ENCODE data around the gene NELFB. TPM values are rescaled to one million over a fixed set of nuclear protein-coding genes. Genes with fewer than 3 reads are reported as not detected.

The NELFB gene
- total and polyA plus RNA-seq, 2 of the 4 experiments (the other 2 are of a cell fraction): 36.9 to 66.0 TPM

GRCh38 chr9:137273095-137273490, 18.0 kb downstream of the NELFB start:
- Histone ChIP-seq H3K14ac (replicated peaks; ENCODE audit: low read depth, low read length) (no peak overlapping the region), H3K4me2 (ENCODE audit: low read depth, low read length) (no peak overlapping the region), H2BK5ac (ENCODE audit: low read depth, low read length, poor library complexity, severe bottlenecking) (no peak overlapping the region), H3K9ac (ENCODE audit: low read depth, low read length) (no peak overlapping the region), H4K5ac (ENCODE audit: low read depth, low read length) (no peak overlapping the region), H3K79me1 (ENCODE audit: low read depth in 1 of 2, low read length in 2 of 2) (peaks cover 13 to 67% of the 10 kb centered on the region in 2 experiments), H2AK9ac (replicated peaks; ENCODE audit: low read depth, low read length, poor library complexity) (no peak overlapping the region), H3K56ac (ENCODE audit: extremely low read depth, insufficient read depth, low read length) (no peak overlapping the region), H3K27ac (ENCODE audit: insufficient read depth, low read length) (no peak overlapping the region), H2AK5ac (ENCODE audit: low read depth, low read length) (no peak overlapping the region), H3K9me3 (ENCODE audit: control insufficient read depth, insufficient read depth, low read length) (no peaks in the 10 kb centered on the region), H3K18ac (ENCODE audit: low read depth, low read length) (no peak overlapping the region), H3K4me1 (ENCODE audit: control insufficient read depth, insufficient read depth, low read length) (peaks cover 21% of the 10 kb centered on the region), H4K8ac (ENCODE audit: low read depth in 2 of 2, low read length in 2 of 2) (no peak overlapping the region), H2BK120ac (ENCODE audit: low read depth, low read length) (no peak overlapping the region), H3K4me3 (ENCODE audit: insufficient read depth, low read depth, low read length) (no peak overlapping the region), H3K27me3 (ENCODE audit: control insufficient read depth, insufficient read depth, low read length) (no peaks in the 10 kb centered on the region), H3K23ac (ENCODE audit: low read depth, low read length) (no peak overlapping the region), H4K20me1 (ENCODE audit: insufficient read depth, low read length) (peaks cover 24% of the 10 kb centered on the region), H2BK20ac (ENCODE audit: low read depth, low read length) (no peak overlapping the region), H3K4ac (ENCODE audit: low read depth, low read length) (no peak overlapping the region), H2BK15ac (ENCODE audit: low read depth, low read length) (no peak overlapping the region), H2AFZ (replicated peaks; ENCODE audit: low read length, poor library complexity) (no peak overlapping the region), H3K36me3 (ENCODE audit: control insufficient read depth, insufficient read depth, low read length) (peaks cover 37% of the 10 kb centered on the region), H3K9me1 (ENCODE audit: insufficient read depth, low read length) (peaks cover 14% of the 10 kb centered on the region), H4K91ac (ENCODE audit: insufficient read depth, low read depth, low read length) (no peak overlapping the region)
- WGBS, 2 experiments (ENCODE audit: extremely low coverage in 2 of 2, insufficient read length in 1 of 2): 93% methylated on average over 11 of the region's 13 CpGs; no CpG with 5 or more reads in 1 of the 2 experiments
- ChIA-PET POLR2A (ENCODE audit: unreplicated experiment) (no interaction called here), CTCF (no interaction called here)
- no peak for DNase-seq
- intact Hi-C loops (cut with micrococcal nuclease): no loop called here
- no peak for ATAC-seq (ENCODE audit: low read depth)
- dilution Hi-C loops (cut with HindIII; ENCODE audit: low sequenced_read_pairs, unreplicated experiment): no loop called here
- BruUV-seq (replicated peaks): TSS peak; percentile 47
- in situ Hi-C loops (cut with MboI; ENCODE audit: low sequenced_read_pairs): no loop called here
- no peak for TF ChIP-seq POLR2A (IDR thresholded peaks at IDR 0.05; ENCODE audit: low read depth, low read length)

Data from IMR-90 (cell line).